GM21526 (cell line): ENCODE data around the gene PRF1.

Source experiments
- ATAC-seq: cut with Tn5 transposase; IDR thresholded peaks from one replicate; pipeline ENCODE4 v1.9.1; 2021; ENCODE audit warnings: moderate library complexity; ENCODE audit not compliant: unreplicated experiment, low FRiP score

Gene PRF1

DNA sequence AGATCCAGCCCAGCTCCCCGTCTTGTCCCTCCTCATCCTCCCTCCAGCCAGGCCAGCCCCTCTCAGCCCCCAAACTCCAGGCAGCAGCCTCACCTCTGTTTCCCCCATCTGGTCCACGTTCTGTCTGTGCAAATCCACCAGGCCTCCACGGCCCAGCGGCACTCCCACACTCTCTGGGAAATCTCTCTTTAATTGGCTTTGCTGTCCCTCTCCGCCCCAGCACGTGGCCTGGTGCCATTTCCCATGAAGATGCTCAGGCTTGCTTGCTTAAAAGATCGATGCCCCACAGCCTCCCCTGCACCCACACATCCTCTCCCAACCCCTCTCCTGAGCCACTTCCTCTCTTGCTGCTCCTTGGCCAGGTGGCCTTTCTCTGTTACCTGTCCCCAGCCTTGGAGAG lies 39.3 kb downstream of the PRF1 start:
- no peak for ATAC-seq

DNA sequence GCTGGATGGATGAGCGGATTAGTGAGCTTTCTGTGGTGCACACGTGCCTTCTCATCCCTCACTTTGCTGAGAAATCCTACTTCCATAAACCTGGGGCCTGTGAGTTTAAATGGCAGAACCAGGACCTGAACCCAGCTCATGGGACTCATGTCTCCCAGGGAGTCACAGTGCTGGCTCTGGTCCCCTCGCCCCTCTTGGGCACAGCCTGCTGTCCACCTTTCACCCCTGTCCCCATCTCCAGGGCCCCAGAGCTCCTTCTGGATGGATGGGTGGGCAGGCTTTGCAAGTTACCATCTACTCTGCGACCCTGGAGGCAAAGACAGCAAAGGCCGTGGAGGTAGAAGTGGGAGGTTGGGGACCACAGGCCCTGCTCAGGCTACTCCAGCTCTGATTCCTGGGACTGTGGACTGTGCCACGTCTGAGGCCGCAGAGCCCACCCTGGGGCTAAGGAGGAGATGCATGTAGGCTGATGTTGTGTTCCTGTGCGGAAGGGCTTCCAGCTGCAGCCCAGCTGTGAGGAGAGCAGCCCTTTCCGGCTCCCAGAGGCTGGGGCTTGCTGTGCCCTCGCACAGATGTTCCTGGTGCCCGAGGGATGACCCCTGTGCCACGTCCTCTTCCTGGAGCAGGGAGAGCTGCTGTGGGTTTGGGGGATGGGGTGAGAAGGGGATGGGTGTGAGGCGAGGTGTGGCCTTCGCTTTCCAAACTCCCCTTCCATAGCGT lies 40.3 kb downstream of the PRF1 start:
- no peak for ATAC-seq

DNA sequence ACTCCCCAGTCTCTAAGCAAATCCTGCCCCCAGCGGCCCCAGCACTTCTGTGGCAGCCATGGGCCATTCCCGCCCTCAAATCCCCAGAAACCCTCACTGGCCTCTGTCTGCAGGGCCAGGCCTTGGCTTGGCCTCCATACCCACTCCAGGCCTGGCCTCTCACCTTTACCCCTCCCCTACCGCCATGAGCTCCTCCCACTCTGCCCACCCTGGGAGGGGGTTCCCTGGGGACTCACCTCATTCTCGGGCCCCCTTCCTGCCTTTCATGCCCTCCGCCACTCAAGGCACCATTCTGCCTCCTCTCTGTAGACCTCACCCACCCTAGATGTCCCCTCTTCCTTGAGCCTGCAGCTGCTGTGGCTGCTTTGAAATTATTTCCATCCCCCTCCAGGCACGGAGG lies 41.0 kb downstream of the PRF1 start:
- ATAC-seq = no peak

DNA sequence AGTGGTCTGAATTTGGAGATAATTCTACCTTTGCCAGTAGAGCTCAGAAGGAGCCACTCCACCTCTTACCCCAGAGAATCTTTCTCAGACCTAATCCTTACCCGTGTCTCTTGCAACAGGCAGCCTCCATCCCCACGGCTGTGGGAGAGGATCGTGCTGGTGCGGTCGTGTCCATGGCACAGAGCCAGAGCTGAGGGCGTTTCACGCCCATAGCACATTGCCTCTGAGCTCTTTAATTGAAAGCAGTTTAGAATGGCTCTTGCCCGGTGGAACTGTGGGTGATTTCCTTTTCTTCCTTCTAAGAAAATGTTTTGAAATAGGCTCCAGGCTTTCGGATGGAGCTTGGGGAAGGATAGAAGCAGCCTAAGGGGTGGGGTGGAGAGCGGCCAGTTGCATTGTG lies 41.5 kb downstream of the PRF1 start:
- ATAC-seq = no peak

DNA sequence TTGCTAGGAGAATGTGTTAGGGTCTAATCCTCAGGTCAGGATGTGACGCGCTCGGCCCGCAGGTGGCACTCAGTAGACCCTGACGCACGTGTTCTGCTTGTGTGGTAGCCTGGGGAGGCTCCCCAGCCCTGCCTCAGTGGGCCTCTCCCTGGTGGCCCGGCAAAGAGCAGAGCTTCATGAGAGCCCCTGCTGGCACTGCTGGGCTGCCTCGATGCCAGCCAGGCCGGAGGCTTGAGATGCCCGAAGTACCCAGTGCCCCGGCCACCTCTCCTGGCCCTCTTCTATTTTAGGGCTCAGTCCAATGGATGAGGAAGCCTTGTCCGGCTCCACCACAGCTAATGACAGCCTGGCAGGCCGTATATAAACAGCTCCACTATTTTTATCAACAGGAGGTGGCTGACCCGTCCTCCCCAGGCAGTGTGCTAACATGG lies 42.0 kb downstream of the PRF1 start:
- ATAC-seq = no peak

DNA sequence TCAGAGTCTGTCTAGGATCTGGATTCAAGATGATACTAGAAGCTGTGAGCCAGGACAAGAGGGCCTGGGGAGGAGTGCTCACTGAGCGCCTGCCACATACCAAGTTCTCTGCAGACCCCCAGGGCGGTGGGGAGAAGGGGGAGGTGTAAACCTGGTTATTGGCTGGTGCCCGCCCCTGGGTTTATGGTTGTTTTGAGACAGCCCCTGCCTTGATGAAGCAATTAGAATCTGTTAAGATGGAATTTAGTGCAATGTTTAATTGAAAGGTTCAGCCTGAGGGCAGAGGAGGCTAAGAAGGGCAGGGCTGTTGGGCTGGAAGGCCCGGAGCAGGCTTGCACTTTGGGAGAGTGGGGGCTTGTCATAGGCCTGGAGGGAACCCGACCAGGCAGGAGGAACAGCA lies 42.7 kb downstream of the PRF1 start:
- ATAC-seq = no peak

DNA sequence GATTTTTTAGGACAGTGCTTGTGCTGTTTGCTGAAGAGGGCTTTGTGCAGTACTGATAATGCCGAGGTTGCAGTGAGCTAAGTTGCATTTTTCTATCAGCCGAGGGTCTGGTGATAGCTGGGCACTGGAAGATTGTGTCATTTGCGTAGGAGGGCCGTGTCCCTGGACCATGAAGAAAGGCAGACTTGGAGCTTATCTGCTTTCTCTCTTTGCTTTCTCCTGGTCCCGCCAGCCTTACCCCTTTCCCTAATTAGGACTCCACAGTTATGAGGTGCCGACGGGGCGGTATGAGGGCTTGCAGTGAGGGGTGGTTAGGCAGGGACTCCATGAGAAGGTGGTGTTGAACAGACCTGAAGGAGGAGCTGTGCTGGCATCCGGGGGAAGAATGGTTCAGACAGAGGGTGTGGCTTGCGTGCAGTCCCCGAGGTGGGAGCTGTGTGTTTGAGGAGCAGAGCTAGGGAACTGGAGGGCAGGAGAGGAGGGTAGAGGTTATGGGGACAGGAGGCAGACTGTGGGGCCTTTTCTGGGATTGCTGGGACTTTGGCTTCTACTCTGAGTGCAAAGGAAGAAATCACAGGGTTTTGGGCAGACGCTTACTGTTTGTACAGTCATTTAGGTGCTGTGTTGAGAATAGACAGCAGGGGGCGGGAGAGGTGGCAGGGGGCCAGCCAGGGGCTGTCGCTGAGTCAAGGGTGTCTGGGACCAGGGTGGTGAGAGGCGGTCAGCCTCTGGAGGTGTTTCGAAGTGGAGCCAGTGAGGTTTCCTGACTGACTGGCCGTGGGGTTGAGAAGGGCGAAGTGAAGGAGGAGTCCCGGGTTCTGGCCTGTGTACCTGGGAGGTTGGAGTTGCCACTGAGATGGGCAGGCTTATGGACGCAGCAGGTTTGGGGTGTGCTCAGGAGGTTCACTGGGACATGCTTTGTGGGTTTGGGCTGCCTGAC lies 43.4 kb downstream of the PRF1 start:
- no peak for ATAC-seq

DNA sequence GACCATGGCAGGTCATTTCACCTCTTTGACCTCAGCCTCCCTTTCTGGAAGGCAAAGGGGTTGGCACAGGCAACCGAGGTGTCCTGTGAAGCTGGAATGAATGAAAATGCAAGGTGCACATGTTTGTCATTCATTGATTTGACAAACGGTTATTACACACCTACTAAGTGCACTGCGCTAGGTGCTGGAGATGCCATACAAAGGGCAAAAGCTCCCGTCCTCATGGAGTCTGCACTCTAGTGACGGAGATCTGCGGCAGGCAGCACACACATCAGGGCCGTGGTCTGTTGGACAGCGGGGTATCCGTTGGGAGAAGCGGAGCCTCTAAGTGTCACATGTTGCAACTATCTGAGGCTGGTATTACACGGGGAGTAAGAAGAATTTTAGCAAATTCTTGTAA lies 44.2 kb downstream of the PRF1 start:
- no peak for ATAC-seq

DNA sequence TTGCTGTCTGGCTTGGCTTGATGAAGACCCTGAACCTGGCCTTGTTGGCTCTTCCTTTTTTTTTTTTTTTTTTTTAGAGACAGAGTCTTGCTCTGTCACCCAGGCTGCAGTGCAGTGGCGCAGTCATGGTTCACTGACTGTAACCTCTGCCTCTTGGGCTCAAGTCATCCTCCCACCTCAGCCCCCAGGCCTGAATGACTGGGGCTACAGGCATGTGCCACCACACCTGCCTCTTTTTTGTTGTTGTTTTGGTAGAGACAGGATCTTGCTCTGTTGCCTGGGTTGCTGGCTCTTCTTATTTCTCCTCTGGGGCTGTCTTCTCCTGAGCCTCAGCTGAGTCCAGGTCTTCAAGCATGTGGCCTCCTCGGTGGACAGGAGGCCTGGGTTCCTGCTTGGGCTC lies 44.7 kb downstream of the PRF1 start:
- ATAC-seq = no peak

DNA sequence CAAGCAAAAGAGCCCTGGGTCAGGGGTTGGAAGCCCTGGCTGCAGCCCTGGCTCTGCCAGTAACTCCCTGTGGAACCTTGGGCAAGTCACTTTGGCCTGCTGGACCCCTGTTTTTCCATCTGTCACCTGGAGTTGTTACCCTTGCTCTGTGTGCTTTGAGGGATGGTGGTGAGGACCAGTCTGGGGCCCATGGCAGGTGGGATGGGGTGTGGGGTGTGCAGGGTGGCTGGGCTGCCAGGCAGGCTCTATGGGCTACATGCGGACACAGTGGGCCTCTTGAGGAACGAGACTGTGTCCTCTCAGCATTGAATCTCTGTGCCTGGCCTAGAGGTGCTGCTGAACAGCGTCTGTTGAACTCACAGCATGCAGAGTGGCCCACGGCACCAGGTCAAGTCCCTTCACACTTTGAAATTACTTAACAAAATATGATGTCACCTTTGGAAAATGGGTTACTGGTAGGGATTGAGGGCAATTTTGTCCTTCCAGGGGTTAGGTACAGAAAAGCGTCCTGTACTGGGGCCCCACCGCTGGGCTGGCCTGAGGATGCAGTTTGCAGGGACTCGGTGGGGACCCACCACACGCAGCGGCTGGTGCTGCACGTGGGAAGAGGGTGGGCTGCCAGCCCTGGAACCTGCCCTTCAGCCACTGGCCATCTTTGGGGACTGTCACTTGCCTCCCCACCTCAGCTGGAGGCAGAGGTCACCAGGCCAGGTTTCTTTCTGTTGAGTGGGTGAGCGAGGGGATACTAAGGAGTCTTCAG lies 45.3 kb downstream of the PRF1 start:
- ATAC-seq = no peak

DNA sequence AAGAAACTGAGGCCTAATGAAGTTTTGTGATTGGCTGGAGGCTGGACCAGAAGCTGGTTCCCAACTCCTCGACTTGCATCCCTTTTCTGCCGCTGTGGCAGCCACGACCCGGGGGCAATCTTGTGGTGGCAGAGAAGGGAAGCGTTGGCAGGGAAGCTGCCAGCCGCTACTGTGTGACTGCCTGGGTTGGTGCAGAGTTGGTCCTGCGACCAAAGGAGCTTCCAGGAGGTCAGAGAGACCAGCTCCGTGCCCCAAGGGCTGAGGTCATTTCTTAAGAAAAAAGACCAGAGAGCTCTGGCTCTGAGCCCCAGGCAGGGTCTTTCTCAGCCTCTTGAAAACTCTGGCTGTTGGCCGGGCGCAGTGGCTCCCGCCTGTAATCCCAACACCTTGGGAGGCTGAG lies 47.2 kb downstream of the PRF1 start:
- ATAC-seq = no peak

DNA sequence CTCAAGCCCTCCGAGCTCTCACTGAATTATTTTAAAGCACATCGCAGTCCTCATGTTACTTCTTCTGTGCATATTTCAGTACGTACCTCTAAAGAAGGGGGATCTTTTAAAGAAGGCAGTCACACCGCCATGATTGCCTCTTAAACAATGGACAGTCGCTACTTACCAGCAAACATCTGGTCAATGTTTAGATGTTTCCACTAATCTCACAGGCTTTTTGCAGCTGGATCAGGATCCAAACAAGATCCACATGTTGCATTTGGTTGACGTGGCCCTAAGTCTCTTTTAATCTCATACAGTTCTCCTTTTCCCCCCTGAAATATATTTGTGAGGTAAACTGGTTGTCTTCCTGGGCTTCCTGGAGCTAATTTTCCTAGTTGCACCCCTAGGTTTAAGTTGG lies 50.0 kb downstream of the PRF1 start:
- ATAC-seq = no peak

DNA sequence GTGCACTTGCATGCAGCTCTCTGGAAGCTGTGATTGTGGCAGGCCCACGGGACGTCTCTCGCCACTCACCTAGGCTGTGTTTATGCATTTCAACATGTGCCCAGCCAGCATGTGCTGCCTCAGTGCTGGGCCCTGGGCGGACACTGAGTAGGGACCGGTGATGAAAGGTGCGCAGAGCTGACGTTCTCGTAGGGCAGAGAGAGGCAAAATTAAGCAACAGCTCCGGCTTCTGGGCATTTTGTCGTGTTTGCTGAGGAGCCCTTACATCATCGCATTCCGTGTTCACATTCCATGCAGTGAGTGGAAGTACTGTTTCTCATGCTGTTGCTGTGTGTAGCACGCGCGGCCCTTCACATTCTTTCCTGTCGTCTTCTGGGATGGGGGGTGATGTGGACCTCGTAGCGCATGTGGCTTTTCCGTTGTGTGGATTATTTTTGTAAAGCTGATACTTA lies 50.5 kb downstream of the PRF1 start:
- ATAC-seq = no peak

DNA sequence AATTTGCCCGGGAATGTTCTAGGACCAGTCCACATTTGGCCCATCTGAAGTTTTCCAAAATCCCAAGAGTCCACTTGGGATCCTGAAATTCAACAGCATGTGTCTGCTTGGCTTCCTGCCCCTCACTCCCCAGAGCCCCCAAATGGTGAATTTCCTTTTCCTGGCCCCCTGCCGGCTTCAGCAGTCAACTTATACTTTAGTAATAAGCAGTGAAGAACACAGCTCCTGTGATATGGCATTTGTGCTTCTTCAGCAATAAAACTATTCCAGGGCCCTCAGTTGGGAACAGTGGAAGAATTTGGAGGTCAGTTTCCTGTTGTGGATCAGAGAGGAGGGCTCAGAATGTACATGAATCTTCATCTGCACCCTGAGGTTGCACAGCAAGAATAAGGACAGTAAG lies 51.1 kb downstream of the PRF1 start:
- ATAC-seq = no peak

DNA sequence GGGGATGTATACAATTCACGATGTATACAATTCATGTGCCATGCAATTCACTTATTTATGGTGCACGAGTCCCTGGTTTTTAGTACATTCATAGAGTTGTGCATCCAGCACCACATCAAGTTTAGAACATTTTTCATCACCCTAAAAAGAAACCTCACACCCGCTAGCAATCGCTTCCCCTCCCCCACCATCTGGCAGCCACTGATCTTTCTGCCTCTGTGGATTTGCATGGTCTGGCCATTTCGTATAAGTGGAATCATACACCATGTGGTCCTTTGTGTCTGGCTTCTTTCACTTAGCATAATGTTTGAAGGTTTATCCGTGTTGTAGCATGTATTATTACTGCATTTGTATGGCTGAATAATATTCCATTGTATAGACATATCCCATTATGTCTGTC lies 52.1 kb downstream of the PRF1 start:
- no peak for ATAC-seq

DNA sequence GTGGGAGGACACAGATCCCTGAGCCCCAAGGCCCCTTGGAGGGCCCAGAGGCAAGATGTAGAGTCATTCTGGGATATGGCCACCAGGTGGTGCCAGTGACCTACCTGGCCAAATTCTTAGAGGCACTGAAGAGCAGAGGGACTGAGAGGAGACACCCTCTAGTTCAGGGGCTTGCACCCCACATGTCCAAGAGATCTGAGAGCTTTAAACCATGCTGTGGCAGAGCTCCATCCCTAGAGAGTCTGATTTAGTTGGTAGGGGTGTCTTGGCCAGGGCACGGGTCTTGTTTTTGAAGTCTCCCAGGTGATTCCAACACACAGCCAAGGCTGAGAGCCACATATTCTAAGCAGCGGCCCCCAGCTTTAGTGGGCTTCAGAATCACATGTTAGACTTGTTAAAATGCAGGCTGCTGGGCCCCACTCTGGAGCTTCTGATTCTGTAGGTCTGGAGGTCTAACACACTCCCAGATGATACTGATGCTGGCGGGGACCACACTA lies 52.5 kb downstream of the PRF1 start:
- no peak for ATAC-seq

DNA sequence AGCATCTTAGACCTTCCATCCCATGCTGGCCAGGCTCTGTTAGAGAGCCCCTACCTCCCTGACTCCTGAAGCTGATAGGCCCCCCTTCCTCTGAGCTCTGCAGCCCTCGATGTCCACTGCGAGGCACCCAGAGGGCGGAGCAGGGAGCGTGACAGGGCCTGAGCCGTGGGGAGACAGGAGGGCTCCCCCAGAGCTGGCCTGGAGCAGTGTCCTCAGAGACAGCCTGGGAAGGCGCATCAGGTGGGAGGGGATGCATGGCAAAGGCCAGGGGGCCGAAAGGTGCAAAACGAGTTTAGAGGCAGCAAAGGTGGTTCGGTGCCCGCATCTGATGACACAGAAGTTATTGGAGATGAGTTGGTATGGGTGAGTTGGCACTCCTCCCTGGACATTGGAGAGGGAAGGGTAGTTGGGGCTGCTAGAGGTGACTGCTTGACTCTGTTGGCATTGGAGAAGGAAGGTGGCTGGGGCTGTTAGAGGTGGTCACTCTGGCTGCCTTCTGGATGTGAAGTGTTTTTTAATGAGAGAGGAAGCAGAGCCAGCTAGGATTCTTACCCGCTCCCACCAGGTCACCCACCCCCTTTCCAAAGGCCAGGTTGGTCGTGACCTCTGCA lies 53.1 kb downstream of the PRF1 start:
- no peak for ATAC-seq
